HAP-1 (cell line): ENCODE results near the gene RNF223.
A peak's percentile ranks its signal among the peaks of the same experiment; 100 is the strongest.
"Not testable (repeated sequence)": the region's sequence is repeated elsewhere in the genome, so short reads cannot be mapped to it uniquely, and the experiment has no call there.

Experiments
- DNase-seq, 2 experiments: peaks; one replicate each; pipeline ENCODE4 v3.0.0-alpha.2; 2016 to 2020; ENCODE audit warnings: low spot score in 2 of 2
- H3K27me3 ChIP-seq: fragments of 250-450 bp; sonication (Bioruptor Pico); 2 replicates; pipeline ENCODE4 v1.5.1; 2020; ENCODE audit warnings: low read depth, mild to moderate bottlenecking, moderate library complexity
- H3K36me3 ChIP-seq: fragments of 250-450 bp; sonication (Bioruptor Pico); replicated peaks from 2 replicates; pipeline ENCODE4 v1.5.1; 2020; ENCODE audit warnings: mild to moderate bottlenecking
- H3K4me1 ChIP-seq: fragments of 250-450 bp; sonication (Bioruptor Pico); 2 replicates; pipeline ENCODE4 v1.5.1; 2020; ENCODE audit warnings: mild to moderate bottlenecking
- H3K4me3 ChIP-seq: fragments of 250-450 bp; sonication (Bioruptor Pico); 2 replicates; pipeline ENCODE4 v1.5.1; 2020; ENCODE audit warnings: mild to moderate bottlenecking, moderate library complexity
- H3K9me3 ChIP-seq: fragments of 250-450 bp; sonication (Bioruptor Pico); 2 replicates; pipeline ENCODE4 v1.5.1; 2020; ENCODE audit warnings: mild to moderate bottlenecking, moderate library complexity
- in situ Hi-C: fragments of 300-500 bp; cut with MboI; formaldehyde crosslinking; loops from 3 replicates; pipeline ENCODE4 v1.14.3; 2020; ENCODE audit warnings: low sequenced_read_pairs, inconsistent platforms, mixed read lengths

RNF223 gene

DNA sequence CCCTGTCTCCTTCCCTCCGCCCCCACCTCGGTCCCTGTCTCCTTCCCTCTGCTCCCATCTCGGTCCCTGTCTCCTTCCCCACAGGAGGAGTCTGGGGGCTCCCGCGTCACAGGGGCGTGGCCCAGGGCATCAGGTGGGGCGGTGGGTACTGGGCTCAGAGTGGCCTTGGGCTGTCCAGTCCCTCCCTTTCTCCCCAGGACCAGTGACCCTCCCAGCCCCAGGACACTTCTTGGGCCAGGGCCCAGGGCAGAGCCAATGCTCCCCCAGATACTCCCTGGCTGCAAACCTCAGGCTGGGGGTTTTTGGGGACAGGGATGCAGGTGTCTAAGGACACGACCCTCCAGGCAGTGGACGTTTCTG lies 6.8 kb upstream of the RNF223 start:
- DNase-seq = peak in 1 of 2 experiments; percentile 7
- H3K27me3 ChIP-seq = no peaks in the 10 kb centered on the region
- peaks cover 11% of the 10 kb centered on the region for H3K4me1 ChIP-seq
- H3K36me3 ChIP-seq = no peaks in the 10 kb centered on the region
- in situ Hi-C loops = no loop called here
- no peak overlapping the region for H3K4me3 ChIP-seq
- H3K9me3 ChIP-seq = no peaks in the 10 kb centered on the region

DNA sequence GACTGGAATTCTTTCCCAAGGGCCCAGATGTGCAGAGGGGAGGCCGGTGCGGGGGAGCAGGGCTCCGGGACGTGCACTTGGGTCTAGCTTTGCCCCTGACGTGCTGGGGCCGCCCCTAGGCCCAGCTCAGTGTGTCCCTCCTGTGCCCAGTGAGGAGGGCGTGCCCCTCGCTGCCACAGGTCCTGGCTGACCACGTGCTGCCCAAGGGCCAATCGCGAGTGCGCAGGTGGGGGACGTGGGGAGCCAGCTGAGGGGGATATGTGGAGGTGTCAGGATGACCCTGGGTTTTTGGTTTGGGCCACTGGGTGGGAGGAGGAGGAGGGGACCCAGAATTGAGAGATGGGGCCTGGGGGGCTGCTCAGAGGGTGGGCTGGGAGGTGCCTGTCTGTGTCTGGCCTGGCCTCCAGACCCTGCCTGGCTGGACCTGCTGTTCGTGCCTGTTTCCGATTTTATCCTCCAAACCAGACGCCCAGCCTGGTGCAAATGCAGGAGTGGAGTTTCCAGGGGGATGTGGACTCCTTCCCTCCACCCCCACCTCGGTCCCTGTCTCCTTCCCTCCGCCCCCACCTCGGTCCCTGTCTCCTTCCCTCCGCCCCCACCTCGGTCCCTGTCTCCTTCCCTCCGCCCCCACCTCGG lies 6.1 kb upstream of the RNF223 start:
- Histone ChIP-seq H3K9me3 (no peaks in the 10 kb centered on the region), H3K27me3 (peaks cover 2% of the 10 kb centered on the region), H3K4me1 (peaks cover 11% of the 10 kb centered on the region), H3K4me3 (0 out of 2 replicates have a peak overlapping the region, but pooled peaks have one; percentile 3), H3K36me3 (no peaks in the 10 kb centered on the region)
- in situ Hi-C loops = no loop called here
- DNase-seq = peak; percentile 48 to 79

DNA sequence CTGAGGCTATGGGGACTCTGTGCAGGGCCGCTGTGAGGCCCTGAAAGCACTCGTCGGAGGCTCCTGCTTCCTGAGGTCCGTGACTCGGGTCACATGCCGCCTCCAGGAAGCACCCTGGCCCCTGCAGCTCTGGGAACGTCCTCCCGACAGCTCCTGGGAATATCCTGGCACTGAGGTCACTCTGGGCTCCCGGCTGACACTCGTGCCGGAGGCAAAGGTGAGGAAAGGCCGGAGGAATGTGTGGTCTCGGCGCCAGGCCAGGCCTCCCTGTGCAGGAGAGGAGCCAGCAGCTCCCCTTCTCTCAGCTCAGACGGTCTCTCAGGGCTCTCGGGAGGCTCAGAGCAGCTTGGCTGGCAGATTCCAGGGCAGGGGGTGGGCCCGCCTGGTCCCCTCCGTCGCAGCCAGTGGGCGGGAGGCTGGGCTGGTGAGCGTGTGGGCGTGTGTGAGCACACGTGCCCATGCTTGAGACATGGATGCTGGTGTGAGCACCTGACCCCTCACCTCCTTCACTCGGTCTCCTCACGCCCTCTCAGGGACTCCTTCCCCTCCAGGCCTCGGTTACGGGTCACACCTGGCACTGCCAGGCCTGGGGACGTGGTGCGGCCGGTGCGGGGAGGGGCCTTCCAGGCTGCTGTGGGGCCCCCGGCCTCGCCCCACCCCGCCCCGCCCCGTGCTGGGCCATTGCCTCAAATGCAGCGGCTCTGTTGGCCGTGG lies 5.5 kb upstream of the RNF223 start:
- Histone ChIP-seq H3K36me3 (no peaks in the 10 kb centered on the region), H3K9me3 (no peaks in the 10 kb centered on the region), H3K4me1 (peaks cover 11% of the 10 kb centered on the region), H3K4me3 (0 out of 2 replicates have a peak overlapping the region, but pooled peaks have one; percentile 3), H3K27me3 (peaks cover 9% of the 10 kb centered on the region)
- DNase-seq = peak; percentile 25 to 71
- in situ Hi-C loops = no loop called here

DNA sequence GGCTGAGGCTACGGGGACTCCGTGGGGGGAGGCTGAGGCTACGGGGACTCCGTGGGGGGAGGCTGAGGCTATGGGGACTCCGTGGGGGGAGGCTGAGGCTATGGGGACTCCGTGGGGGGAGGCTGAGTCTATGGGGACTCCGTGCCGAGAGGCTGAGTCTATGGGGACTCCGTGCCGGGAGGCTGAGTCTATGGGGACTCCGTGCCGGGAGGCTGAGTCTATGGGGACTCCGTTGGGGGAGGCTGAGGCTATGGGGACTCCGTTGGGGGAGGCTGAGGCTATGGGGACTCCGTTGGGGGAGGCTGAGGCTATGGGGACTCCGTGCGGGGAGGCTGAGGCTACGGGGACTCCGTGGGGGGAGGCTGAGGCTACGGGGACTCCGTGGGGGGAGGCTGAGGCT lies 3.3 kb upstream of the RNF223 start:
- H3K36me3 ChIP-seq, H3K27me3 ChIP-seq, DNase-seq, in situ Hi-C loops, H3K4me3 ChIP-seq, H3K9me3 ChIP-seq: not testable (repeated sequence)
- peaks cover 11% of the 10 kb centered on the region for H3K4me1 ChIP-seq

DNA sequence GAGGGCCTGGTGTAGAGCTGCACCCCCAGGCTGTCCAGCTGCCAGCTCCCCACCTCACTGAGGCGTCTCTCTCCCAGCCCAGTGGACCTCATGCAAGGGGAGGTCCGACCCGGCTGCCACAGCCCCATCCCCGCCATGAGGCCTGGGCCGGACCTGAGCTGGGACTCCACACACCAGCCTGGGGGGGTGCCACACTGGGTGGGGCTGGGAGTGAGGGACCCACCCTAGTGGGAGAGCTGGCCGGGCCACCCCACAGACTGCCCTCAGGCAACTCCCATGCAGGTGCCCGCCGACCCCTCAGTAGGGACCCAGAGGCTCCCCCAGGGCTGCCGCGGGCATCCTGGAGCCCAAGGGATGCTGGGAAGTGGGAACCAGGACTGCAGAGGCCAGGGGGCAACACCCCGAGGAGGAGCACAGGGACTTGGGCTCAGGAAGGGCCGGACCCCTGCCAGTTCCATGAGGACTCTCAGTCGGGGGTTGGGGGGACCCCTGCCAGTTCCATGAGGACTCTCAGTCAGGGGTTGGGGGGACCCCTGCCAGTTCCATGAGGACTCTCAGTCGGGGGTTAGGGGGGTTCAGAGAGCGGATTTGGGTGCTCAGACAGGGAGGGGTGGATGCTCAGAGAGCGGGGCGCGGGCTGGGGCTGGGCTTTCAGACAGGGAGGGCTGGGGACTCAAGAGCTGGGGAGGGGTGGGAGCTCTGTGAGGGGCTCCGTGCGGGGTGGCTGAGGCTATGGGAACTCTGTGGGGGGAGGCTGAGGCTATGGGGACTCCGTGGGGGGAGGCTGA lies 1.2 kb upstream of the RNF223 start:
- Histone ChIP-seq H3K27me3 (peaks cover 13% of the 10 kb centered on the region), H3K36me3 (no peaks in the 10 kb centered on the region), H3K4me3 (no peak overlapping the region), H3K9me3 (no peaks in the 10 kb centered on the region), H3K4me1 (peaks cover 11% of the 10 kb centered on the region)
- in situ Hi-C loops = no loop called here
- no peak for DNase-seq

DNA sequence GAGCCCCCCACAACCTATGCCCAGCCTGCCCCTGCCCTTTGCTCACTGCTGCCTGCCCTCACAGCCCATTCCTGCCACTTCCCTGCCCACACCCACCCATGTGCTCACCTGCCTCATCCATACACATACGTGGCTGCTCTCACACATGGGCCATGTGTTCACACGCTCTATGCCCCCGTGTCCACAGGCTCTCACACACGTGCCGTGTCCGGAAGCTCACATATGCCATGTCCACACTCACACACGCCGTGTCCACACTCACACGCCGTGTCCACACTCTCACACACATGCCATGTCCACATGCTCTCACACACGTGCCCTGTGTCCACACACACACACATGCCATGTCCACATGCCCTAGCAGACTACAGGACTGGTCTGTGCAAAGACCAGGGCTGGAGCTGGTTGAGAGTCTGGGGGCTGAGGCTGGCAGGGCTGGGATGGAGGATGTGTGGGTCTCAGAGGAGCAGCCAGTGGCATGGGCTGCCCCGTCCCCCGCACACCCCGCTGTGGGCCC lies 583 bp upstream of the RNF223 start:
- H3K4me1 ChIP-seq = peaks cover 5% of the 10 kb centered on the region
- in situ Hi-C loops = no loop called here
- H3K27me3 ChIP-seq = peaks cover 13% of the 10 kb centered on the region
- no peaks in the 10 kb centered on the region for H3K9me3 ChIP-seq
- DNase-seq = no peak
- no peak overlapping the region for H3K4me3 ChIP-seq
- H3K36me3 ChIP-seq = no peaks in the 10 kb centered on the region

DNA sequence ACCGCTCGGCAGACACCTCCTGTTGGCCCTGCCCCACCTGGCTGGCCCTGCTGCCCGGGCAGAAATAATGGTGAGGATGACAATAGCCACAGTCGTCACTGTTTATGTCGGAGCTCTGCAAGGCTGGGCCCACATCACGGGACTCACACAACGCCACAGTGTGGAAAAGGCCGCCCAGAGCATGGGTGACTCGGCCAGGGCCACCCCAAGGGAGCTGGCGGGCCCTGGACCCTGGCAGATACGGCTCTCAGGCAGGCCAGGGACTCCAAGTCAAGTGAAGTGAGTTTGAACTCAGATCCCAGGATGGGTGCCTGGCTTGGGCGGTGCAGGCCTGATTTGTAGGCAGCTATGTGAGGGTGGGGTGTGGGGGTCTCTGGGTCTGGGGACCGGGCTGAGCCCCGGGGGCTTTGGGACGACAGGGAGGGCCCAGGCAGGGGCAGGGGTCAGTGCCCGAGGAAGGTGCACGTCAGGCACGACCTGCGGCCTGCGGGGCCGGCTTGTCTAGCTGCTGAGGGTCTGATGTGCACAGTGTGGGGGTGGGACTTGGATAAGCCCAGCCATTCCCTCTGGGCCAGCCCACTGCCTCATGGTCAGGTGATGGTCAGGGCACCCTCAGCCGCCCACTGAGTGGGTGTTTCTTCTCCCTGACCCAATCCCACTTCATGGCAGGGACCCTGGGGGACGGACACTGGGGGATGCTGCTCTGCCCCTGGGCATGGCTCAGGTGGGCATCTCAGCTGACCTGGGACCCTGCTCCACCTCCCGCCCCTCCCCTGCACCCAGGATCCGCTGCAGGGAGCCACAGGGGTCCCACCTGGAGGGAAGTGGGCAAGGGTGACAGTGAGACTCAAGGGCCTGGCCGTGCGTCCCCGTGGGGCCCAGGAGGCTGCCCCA lies 1.0 kb downstream of the RNF223 start:
- in situ Hi-C loops = no loop called here
- Histone ChIP-seq H3K27me3 (peaks cover 13% of the 10 kb centered on the region), H3K4me1 (peaks cover 4% of the 10 kb centered on the region; the same call in 1 of the 2 replicates), H3K9me3 (no peaks in the 10 kb centered on the region), H3K4me3 (no peak overlapping the region), H3K36me3 (no peaks in the 10 kb centered on the region)
- DNase-seq = no peak

DNA sequence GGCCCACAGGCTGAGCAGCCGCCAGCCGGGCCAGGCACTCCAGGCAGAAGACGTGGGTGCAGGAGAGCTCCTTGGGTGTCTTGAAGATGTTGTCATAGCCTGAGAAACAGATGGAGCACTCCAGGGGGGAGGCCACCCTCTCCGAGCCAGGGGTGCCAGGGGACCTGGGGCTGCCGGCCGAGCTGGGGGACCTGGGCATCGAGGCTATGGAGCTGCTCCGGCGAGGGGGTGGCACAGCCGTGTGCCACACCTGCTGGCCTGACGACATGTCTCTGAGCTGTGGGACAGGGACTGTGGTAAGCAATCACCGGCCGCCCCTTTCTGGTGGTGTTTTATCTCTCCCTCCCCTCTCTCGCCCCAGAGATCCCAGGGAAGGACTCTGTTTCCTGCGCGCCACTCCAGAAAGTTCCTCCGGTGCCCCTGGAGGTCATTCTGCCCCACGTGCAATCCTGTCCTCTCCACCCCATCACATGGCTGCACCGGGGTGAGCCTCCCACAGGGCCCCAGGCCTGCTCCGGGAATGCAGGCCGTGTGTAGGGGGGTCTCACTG lies 1.7 kb downstream of the RNF223 start:
- in situ Hi-C loops = no loop called here
- Histone ChIP-seq H3K4me1 (peaks cover 4% of the 10 kb centered on the region; the same call in 1 of the 2 replicates), H3K9me3 (no peaks in the 10 kb centered on the region), H3K27me3 (peaks cover 13% of the 10 kb centered on the region), H3K4me3 (no peak overlapping the region), H3K36me3 (no peaks in the 10 kb centered on the region)
- no peak for DNase-seq

DNA sequence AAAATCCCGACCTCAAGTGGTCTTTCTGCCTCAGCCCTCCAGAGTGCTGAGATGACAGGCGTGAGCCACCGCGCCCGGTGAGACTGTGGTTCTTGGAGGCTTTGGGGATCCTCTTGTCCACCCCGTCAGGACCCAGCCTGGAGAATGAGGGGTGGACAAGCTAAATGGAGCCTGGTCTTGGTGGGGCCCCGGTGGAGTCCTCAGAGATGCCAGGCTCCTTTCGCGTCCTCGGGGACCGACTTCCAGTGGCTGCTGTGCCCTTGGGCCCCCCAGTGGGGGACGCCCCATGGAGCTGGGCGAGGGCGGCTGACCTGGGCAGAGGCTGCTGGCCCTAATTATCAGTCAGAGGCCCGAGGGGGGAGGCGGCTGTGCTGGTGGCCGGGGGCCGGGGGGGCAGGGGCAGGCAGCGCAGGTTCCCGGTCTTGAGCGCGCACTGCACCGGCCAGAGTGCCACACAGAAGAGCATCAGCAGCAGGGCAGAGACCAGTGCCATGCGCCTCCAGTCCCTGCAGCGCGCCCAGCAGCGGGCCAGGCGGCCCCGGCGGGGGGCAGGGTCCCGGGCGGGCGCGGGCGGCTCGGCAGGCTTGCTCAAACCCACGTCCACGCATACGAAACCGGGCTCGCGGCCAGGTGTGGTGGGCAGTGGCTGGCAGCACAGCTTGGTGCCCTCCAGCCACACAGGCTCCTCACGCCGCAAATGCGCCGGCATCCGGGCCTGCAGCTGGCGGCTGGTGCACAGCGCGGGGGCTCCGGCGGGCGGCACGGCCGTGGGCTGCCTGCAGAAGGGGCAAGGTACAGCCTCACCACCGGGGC lies 2.4 kb downstream of the RNF223 start:
- peaks cover 4% of the 10 kb centered on the region; the same call in 1 of the 2 replicates for H3K4me1 ChIP-seq
- H3K9me3 ChIP-seq = no peaks in the 10 kb centered on the region
- in situ Hi-C loops = no loop called here
- H3K27me3 ChIP-seq = peaks cover 13% of the 10 kb centered on the region
- no peak for DNase-seq
- H3K36me3 ChIP-seq = no peaks in the 10 kb centered on the region
- H3K4me3 ChIP-seq = no peak overlapping the region

DNA sequence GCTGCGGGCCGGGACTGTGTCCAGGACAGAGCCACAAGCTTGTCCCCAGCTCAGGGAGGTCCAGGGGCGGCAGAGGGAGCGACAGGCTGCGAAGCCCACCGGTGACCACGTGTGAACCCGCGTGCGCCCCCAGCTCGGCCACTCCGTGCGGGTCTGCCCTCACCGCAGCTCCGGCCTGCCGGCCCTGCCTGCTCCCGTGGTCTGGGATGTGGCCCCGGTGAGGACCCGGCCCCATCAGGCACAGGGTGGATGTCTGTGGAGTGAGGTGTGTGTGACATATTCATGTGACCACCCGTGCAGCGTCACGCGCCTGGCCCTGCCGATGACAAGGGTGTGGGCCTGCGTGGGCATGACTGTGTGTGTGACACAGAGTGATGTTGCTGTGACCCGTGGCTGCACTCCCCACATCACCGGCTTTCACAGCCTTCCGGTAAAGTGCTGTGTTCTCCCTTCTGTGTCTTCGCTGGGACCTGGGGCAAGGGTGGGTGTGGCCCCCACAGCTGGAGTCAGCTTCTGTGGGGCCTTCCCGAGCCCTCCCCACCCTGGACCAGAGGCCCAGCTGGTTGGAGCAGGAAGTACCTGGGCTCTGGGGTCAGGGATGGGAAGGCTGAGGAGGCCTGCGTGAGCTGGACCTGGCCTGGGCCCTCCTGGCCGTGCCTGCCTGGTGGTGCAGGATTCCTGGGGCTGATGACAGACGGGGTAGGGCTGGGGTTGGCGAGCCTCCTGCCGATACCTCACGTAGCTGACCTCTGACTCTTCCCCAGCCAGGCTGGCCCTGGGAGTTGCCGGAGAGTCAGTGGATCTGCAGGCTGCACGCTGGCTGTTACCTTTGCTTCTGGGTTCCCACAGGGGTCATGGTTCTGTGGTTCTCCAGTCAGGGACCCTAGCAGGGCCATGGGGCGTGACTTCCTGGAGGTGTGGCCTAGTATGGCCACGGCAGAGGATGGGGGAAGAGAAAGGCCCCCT lies 4.1 kb downstream of the RNF223 start:
- Histone ChIP-seq H3K4me1 (peaks cover 4% of the 10 kb centered on the region; the same call in 1 of the 2 replicates), H3K4me3 (peak overlapping the region; percentile 47), H3K36me3 (no peaks in the 10 kb centered on the region), H3K27me3 (peaks cover 8% of the 10 kb centered on the region), H3K9me3 (no peaks in the 10 kb centered on the region)
- DNase-seq = no peak
- in situ Hi-C loops = loop anchor here (5.0 kb wide), 1 partner anchor 78 kb away; no protein-coding TSS in a partner anchor

DNA sequence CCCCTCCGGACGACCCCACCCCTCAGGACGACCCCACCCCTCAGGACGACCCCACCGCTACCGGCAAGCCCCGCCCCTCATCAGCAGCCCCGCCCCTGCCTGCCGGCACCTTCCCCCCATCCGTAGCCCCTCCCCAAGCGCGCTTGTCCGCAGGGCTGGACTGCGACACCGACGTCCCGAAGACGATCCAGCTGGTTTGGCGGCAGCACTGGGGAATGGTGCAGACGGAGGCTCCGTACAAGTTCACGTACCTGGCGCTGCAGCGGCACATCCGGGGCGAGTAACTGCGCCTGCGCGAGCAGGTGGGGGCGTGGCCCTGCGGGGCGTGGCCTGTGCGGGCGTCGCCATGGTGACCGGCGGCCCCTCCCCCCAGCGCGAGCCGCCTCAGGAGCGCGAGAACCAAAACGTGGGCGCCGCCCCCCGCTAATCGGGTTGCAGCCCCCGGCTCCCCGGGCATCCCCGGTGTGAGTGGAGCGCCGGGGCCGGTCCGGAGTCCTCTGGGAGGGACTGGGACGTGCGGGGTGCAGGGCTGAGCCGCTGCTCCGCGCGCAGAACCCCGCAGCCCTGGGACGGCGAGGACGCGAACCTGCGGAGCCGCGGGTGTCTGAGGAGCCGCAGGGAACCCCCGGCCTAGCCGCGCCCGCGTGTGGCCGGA lies 4.9 kb downstream of the RNF223 start:
- in situ Hi-C loops = loop anchor here (5.0 kb wide), 1 partner anchor 77 kb away; no protein-coding TSS in a partner anchor
- peaks cover 4% of the 10 kb centered on the region; the same call in 1 of the 2 replicates for H3K4me1 ChIP-seq
- peak; percentile 71 to 92 for DNase-seq
- H3K36me3 ChIP-seq = no peaks in the 10 kb centered on the region
- H3K27me3 ChIP-seq = peaks cover 4% of the 10 kb centered on the region; the same call in 1 of the 2 replicates
- peak overlapping the region; percentile 47 for H3K4me3 ChIP-seq
- H3K9me3 ChIP-seq = no peaks in the 10 kb centered on the region
